ENCODE results near the gene ATP2C2.

DNA sequence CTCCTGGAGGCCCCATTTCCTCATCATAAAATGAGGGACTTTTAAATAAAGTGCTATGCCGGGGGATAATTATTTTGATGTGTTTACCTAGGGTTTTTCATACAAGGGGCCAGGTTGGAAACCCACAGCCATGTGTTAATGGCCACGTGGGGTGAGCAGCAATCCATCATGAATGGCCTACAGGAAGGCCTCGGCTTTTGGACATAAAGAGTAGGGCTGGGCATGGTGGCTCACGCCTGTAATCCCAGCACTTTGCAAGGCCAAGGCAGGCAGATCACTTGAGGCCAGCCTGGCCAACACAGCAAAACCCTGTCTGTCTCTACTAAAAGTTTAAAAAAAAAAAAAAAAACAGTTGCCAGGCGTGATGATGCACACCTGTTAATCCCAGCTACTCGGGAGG, 95.8 kb downstream of the ATP2C2 start:
- TF ChIP-seq, protein P1, sequence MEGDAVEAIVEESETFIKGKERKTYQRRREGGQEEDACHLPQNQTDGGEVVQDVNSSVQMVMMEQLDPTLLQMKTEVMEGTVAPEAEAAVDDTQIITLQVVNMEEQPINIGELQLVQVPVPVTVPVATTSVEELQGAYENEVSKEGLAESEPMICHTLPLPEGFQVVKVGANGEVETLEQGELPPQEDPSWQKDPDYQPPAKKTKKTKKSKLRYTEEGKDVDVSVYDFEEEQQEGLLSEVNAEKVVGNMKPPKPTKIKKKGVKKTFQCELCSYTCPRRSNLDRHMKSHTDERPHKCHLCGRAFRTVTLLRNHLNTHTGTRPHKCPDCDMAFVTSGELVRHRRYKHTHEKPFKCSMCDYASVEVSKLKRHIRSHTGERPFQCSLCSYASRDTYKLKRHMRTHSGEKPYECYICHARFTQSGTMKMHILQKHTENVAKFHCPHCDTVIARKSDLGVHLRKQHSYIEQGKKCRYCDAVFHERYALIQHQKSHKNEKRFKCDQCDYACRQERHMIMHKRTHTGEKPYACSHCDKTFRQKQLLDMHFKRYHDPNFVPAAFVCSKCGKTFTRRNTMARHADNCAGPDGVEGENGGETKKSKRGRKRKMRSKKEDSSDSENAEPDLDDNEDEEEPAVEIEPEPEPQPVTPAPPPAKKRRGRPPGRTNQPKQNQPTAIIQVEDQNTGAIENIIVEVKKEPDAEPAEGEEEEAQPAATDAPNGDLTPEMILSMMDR (IDR thresholded peaks at IDR 0.05) = no peak
- no peak for TF ChIP-seq EZH2 (IDR thresholded peaks at IDR 0.05)

All from neural progenitor cell (in vitro differentiated cells).